Immature natural killer cell (primary cell): ENCODE data around the gene FPGS. TPM values are rescaled to one million over a fixed set of nuclear protein-coding genes. Genes with fewer than 3 reads are reported as not detected.
"Not testable (repeated sequence)": the region's sequence is repeated elsewhere in the genome, so short reads cannot be mapped to it uniquely, and the experiment has no call there.

Experiments
- DNase-seq, 3 donors: peaks; one replicate each; pipeline ENCODE4 v3.0.0; 2022; ENCODE audit warnings: mixed read lengths in 1 of 3
- H3K27ac Mint-ChIP-seq, 6 donors: one replicate each; pipeline ENCODE4 v1.8.0; 2020; ENCODE audit warnings: mixed read lengths in 6 of 6, mild to moderate bottlenecking in 5 of 6, inconsistent platforms in 4 of 6, moderate library complexity in 3 of 6
- H3K27me3 Mint-ChIP-seq, 3 donors: one replicate each; pipeline ENCODE4 v1.8.0; 2020 to 2021; ENCODE audit warnings: low read depth in 3 of 3, mild to moderate bottlenecking in 3 of 3, mixed read lengths in 3 of 3, moderate library complexity in 3 of 3, inconsistent platforms in 1 of 3
- H3K36me3 Mint-ChIP-seq, 3 donors: one replicate each; pipeline ENCODE4 v1.8.0; 2020; ENCODE audit warnings: mixed read lengths in 3 of 3, inconsistent platforms in 2 of 3, mild to moderate bottlenecking in 2 of 3
- H3K4me1 Mint-ChIP-seq, 2 donors: one replicate each; pipeline ENCODE4 v1.8.0; 2020; ENCODE audit warnings: inconsistent platforms in 2 of 2, mild to moderate bottlenecking in 2 of 2, mixed read lengths in 2 of 2, moderate library complexity in 1 of 2
- H3K4me3 Mint-ChIP-seq, 5 donors: one replicate each; pipeline ENCODE4 v1.8.0; 2020; ENCODE audit warnings: mild to moderate bottlenecking in 5 of 5, mixed read lengths in 5 of 5, inconsistent platforms in 3 of 5, moderate library complexity in 3 of 5
- H3K9me3 Mint-ChIP-seq, 6 donors: one replicate each; pipeline ENCODE4 v1.8.0; 2020; ENCODE audit warnings: mild to moderate bottlenecking in 6 of 6, mixed read lengths in 6 of 6, inconsistent platforms in 4 of 6, moderate library complexity in 3 of 6
- polyA plus RNA-seq, 3 donors: library from polyadenylated mRNA; unstranded; fragments of 300-500 nt; fragmentation: Illumina TruSeq; gene quantifications; one replicate each; pipeline ENCODE4 v1.2.3, GENCODE V29; 2021

FPGS gene
- polyA plus RNA-seq, 3 donors from 2014 or later, result 77.3 to 97.7 (median 89.1) TPM

DNA sequence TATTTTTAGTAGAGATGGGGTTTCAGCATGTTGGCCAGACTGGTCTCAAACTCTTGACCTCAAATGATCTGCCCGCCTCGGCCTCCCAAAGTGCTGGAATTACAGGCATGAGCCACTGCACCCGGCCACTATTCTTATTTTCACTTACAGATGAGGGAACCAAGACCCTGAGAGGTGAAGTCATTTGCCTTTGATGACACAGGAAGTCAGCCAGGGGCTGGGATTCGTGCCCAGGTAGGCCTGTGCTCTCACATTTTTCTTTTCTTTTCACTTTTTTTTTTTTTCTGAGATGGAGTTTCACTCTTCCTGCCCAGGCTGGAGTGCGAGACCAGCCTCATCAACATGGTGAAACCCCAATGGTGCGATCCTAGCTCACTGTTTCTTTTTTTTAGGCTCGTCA lies 29.6 kb downstream of the FPGS start:
- H3K27ac Mint-ChIP-seq, result no peak overlapping the region
- no peak overlapping the region for H3K4me3 Mint-ChIP-seq
- peaks cover 5 to 11% of the 10 kb centered on the region in 2 donors for H3K4me1 Mint-ChIP-seq
- H3K9me3 Mint-ChIP-seq, result no peaks in the 10 kb centered on the region
- H3K27me3 Mint-ChIP-seq, result peaks cover 1 to 2% (median 2%) of the 10 kb centered on the region in 3 donors
- H3K36me3 Mint-ChIP-seq, result peaks cover 0 to 4% (median 0%) of the 10 kb centered on the region in 3 donors
- no peak for DNase-seq

DNA sequence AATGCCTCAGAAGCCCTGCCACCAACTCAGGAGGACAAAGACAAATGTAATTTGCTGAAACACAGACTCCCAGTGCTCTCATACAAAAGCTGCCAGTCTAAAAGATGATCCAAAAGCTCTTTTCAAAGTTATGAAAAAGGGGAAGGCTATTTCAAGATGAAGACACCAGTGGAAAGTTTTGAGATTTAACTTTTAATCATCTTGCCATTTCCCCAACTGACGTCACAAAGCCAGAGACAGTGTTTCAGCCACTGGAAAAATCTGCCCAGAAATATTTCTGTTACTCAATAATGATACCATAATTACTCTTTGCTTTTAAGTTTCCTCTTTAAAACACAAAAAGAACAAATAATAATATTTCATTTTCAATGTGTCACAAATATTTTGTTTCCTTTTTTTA lies 30.9 kb downstream of the FPGS start:
- no peak for DNase-seq
- Mint-ChIP-seq H3K4me1 (peaks cover 2 to 10% of the 10 kb centered on the region in 2 donors), H3K27ac (no peak overlapping the region), H3K36me3 (peaks cover 0 to 4% (median 0%) of the 10 kb centered on the region in 3 donors), H3K4me3 (no peak overlapping the region), H3K27me3 (peaks cover 1 to 2% (median 2%) of the 10 kb centered on the region in 3 donors), H3K9me3 (no peaks in the 10 kb centered on the region)

DNA sequence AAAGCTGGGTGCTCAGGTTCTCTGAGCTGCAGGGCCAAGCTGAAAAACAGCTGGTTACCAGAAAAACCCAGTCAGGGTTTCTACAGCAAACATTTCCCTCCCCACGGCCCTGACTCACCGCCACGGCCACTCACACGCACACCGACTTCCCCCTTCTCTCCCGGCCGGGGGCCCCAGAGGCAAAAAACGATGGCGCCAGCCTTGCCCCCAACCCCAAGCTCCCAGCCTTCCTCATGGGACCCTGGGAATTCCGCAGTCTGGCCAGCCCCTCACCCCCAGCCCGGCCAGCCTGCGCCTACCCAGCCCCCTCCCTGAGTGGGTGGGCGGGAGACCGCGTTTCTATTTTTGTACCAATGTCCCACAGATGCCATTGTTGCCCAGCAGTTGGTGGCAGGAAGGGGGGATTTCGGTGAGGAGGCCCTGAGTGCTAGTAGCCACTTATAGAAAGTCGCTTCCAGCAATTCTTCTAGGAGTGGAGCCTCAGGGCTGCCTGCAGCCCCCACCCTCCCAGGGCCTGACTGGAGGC lies 33.4 kb downstream of the FPGS start:
- Mint-ChIP-seq H3K27me3 (peaks cover 0 to 2% (median 1%) of the 10 kb centered on the region in 3 donors), H3K4me3 (no peak overlapping the region), H3K36me3 (peaks cover 0 to 7% (median 0%) of the 10 kb centered on the region in 3 donors), H3K27ac (peak overlapping the region in 1 of 6 donors; percentile 11), H3K4me1 (no peaks in the 10 kb centered on the region), H3K9me3 (no peaks in the 10 kb centered on the region)
- DNase-seq, result no peak

DNA sequence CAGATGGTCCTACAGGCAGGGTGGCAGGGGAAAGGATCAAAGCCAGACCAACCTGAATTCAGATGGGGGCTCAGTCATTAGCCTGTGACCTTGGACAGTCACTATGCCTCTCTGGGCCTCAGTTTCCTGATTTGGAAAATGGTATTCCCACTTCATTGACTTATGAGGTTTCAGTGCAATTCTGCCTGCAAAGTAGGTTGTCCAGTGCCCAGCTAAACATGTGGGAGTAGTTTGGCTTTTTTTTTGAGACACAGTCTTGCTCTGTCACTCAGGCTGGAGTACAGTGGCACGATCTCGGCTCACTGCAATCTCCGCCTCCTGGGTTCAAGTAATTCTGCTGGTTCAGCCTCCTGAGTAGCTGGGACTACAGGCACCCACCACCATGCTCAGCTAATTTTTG lies 33.9 kb downstream of the FPGS start:
- H3K4me3 Mint-ChIP-seq, H3K9me3 Mint-ChIP-seq, H3K4me1 Mint-ChIP-seq, DNase-seq, H3K27me3 Mint-ChIP-seq: not testable (repeated sequence)
- Mint-ChIP-seq H3K36me3 (peaks cover 0 to 12% (median 0%) of the 10 kb centered on the region in 3 donors), H3K27ac (peak overlapping the region in 1 of 6 donors; percentile 11)

DNA sequence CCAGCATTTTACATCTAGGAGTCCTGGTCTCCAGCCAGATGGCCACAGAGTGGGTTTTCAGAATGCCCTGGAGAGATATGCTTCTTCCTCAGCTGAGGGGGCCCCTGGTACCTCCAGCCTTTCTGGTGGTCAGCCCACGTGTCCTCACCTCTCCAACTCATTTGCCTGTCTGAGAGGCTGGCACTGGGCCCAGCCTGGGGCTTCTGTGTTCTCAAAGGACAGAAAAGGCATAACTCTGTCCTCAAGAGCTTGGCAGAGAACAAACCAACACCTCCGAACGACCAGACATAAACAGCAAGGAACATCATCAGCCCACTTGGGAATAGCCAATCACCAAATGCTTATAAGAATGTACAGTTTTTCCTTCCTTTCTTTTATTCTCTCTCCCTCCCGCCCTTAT lies 34.7 kb downstream of the FPGS start:
- no peak overlapping the region for H3K4me3 Mint-ChIP-seq
- H3K36me3 Mint-ChIP-seq, result peaks cover 0 to 16% (median 0%) of the 10 kb centered on the region in 3 donors
- H3K4me1 Mint-ChIP-seq, result no peaks in the 10 kb centered on the region
- no peak overlapping the region for H3K27ac Mint-ChIP-seq
- no peak for DNase-seq
- H3K9me3 Mint-ChIP-seq, result no peaks in the 10 kb centered on the region
- peaks cover 0 to 2% (median 1%) of the 10 kb centered on the region in 3 donors for H3K27me3 Mint-ChIP-seq

DNA sequence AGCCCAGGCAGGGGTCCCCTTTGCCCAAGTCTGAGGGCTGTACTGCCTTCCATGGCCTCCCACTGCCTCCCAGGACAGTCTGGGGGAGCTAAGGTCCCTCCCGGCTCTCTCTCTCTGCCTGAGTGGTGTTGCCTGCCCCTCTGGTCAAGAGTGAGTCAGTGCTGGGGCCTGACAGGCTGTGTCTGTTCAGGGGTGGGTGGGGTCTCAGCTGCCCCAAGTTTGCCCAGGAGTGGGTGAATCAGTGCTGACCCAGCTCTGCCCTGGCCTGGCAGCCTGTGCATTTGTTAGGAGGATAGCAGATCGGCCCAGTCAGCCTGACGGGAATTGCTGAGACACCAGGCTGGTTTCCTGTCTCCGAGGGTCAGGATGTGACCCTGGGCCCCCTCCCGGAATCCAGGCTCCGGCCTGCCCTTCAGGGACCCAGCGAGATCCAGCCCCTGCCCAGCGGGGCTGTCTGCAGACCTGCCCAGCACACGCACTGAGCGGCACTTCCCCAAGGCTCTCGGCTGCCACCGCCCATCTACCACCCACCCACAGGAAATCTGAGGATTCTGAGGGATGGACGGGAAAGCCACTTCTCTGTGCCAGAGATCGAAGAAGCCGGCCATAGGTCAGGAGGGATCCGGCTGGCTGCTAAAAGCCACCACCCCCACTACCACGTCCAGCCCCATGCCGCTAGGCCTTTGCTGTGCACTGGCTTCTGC lies 35.8 kb downstream of the FPGS start:
- H3K9me3 Mint-ChIP-seq, result no peaks in the 10 kb centered on the region
- no peaks in the 10 kb centered on the region for H3K4me1 Mint-ChIP-seq
- H3K36me3 Mint-ChIP-seq, result peaks cover 0 to 16% (median 0%) of the 10 kb centered on the region in 3 donors
- H3K27ac Mint-ChIP-seq, result no peak overlapping the region
- no peak for DNase-seq
- H3K4me3 Mint-ChIP-seq, result no peak overlapping the region
- peaks cover 0 to 2% (median 1%) of the 10 kb centered on the region in 3 donors for H3K27me3 Mint-ChIP-seq

DNA sequence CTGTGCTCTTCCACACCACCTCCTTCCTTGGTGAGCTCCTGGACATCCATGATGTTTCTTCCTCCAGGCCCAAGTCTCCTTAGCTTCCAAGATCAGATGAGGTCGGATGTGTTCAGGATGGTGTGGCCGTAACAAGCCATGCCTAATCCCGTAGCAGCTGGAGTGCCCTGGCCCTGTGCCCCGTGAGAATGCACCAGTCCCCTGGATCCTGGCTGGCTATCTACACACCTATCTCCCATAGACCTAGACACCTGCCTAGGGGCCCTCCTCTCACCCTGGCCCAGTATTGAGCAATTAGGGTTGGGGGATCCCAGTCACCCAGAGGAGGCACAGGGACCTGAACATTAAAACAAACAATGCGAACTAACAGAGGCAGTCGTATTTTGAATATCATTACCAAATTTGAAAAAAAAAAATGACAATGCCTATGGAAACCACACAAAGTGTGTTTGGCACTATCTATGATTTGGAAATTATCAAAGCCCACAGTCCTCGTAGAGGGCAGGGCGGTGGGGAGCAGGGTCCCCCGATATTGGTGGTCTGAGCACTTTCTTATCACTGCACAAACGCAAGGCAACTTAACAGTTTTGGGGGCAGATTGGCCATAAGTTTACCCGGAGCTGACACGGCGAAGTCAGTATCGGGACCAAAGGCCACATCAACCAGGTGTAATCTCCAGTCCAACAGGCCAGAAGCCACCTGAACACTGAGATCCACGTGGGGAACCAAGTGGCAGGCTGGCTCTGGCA lies 38.6 kb downstream of the FPGS start:
- H3K4me3 Mint-ChIP-seq, result no peak overlapping the region
- no peaks in the 10 kb centered on the region for H3K27me3 Mint-ChIP-seq
- H3K4me1 Mint-ChIP-seq, result no peaks in the 10 kb centered on the region
- peak overlapping the region in 1 of 6 donors; percentile 56 for H3K27ac Mint-ChIP-seq
- no peak for DNase-seq
- H3K9me3 Mint-ChIP-seq, result no peaks in the 10 kb centered on the region
- peaks cover 0 to 16% (median 0%) of the 10 kb centered on the region in 3 donors for H3K36me3 Mint-ChIP-seq

DNA sequence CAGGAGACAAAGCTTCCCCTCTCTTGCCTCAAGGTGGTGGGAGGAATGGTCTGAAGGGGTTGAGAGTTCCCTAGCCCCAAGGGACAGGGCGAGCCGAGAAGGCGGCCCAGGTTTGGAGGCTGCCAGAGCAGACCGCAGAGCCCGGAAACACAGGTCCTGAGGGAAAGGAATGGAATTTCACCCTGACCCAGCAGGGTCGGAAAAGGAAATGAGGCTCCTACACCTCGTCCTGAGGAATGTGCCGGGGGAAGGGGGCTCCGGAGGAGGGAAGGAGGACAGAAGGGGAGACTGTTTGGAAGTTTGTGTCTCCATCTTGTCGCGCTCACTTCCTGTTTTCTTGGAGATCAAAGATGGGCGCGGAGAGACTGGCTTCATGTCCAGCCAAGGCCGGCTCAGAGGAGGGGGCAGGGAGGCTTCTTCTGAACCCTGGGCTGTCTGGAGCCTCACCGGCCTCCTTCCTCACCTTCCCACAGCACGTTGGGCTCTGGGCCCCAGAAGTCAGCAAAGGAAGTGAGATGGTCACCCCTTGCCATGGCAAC lies 42.2 kb downstream of the FPGS start:
- peaks cover 9 to 10% of the 10 kb centered on the region in 2 donors for H3K4me1 Mint-ChIP-seq
- DNase-seq, result no peak
- H3K4me3 Mint-ChIP-seq, result no peak overlapping the region
- H3K9me3 Mint-ChIP-seq, result peaks cover 1 to 12% (median 8%) of the 10 kb centered on the region in 6 donors
- peaks cover 7 to 25% (median 8%) of the 10 kb centered on the region in 3 donors for H3K36me3 Mint-ChIP-seq
- peak overlapping the region in 1 of 6 donors; percentile 19 for H3K27ac Mint-ChIP-seq
- H3K27me3 Mint-ChIP-seq, result no peaks in the 10 kb centered on the region

DNA sequence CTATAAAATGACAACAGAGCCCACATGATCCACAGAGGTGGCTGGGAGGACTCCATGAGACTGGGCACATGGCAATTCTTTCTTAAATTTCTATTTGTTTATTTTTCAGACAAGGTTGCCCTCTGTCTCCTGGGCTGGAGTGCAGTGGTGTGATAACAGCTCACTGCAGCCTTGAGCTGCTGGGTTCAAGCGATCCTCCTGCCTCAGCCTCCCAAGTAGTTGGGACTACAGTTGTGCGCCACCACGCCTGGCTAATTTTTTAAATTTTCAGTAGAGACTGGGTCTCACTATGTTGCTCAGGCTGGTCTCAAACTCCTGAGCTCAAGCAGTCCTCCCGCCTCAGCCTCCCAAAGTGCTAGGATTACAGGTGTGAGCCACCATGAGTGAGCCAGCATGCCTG lies 42.9 kb downstream of the FPGS start:
- not testable (repeated sequence) for H3K27ac Mint-ChIP-seq, H3K27me3 Mint-ChIP-seq

DNA sequence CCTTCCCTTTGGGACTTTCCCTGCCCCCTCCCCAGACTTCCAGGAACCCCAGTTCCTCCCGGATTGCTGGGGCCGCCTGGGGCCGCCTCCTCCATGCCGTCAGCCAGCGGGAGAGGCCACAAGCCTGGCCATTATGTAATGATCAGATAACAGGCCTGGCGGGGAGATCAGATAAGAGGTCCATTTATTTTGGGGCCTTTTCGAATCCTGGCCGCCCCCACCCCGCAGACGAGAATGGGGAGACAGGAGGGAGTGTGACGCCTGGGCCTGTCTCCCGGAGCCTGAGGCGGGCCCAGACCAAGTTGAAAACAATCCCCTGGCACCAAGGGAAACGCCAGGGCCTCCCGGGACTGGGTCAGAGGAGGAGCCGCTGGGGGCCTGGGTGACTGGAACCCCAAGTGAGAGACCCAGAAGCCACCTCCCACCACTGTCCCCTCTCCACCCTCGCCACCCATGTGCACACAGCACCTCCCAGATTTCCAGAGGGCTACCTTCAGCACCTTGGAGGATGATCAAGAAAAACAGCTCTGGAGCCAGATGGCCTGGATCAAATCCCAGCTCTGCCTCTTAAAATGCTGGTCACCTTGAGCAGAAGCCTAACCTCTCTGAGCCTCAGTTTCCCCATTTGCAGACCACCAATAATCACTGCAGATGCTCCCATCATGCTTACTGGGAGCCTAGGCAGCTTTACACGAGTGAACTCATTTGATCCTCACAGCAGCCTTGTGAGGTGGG lies 43.9 kb downstream of the FPGS start:
- peaks cover 9 to 12% of the 10 kb centered on the region in 2 donors for H3K4me1 Mint-ChIP-seq
- DNase-seq, result no peak
- H3K36me3 Mint-ChIP-seq, result peaks cover 7 to 21% (median 8%) of the 10 kb centered on the region in 3 donors
- no peak overlapping the region for H3K4me3 Mint-ChIP-seq
- H3K27me3 Mint-ChIP-seq, result no peaks in the 10 kb centered on the region
- peaks cover 3 to 12% (median 8%) of the 10 kb centered on the region in 6 donors for H3K9me3 Mint-ChIP-seq
- peak overlapping the region in 4 of 6 donors; percentile 49 to 80 (median 61) for H3K27ac Mint-ChIP-seq

More for the DNA sequence above, 42.9 kb downstream of the FPGS start:
- H3K4me3 Mint-ChIP-seq, DNase-seq: not testable (repeated sequence)
- Mint-ChIP-seq H3K4me1 (peaks cover 9 to 10% of the 10 kb centered on the region in 2 donors), H3K36me3 (peaks cover 7 to 28% (median 8%) of the 10 kb centered on the region in 3 donors), H3K9me3 (peaks cover 3 to 12% (median 8%) of the 10 kb centered on the region in 6 donors)

DNA sequence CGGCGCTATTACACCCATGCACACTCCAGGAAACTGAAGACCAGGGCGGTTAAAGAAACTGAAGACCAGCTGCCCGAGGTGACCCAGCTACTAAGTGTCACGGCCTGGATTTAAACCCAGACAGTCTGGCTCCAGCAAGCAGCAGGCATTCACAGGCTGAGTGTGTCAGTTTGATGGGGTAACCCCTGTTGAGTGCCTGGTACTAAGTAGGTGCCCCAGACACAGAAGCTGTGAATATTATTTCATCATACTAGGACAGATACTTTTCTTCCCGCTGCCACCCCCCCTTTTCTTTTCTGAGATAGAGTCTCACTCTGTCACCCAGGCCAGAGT lies 44.5 kb downstream of the FPGS start:
- peak in 1 of 3 donors; percentile 25 for DNase-seq
- Mint-ChIP-seq H3K4me3 (no peak overlapping the region), H3K4me1 (peaks cover 15 to 18% of the 10 kb centered on the region in 2 donors), H3K9me3 (peaks cover 3 to 12% (median 8%) of the 10 kb centered on the region in 6 donors), H3K27ac (peak overlapping the region; percentile 49 to 80 (median 64)), H3K36me3 (peaks cover 7 to 20% (median 8%) of the 10 kb centered on the region in 3 donors), H3K27me3 (no peaks in the 10 kb centered on the region)

DNA sequence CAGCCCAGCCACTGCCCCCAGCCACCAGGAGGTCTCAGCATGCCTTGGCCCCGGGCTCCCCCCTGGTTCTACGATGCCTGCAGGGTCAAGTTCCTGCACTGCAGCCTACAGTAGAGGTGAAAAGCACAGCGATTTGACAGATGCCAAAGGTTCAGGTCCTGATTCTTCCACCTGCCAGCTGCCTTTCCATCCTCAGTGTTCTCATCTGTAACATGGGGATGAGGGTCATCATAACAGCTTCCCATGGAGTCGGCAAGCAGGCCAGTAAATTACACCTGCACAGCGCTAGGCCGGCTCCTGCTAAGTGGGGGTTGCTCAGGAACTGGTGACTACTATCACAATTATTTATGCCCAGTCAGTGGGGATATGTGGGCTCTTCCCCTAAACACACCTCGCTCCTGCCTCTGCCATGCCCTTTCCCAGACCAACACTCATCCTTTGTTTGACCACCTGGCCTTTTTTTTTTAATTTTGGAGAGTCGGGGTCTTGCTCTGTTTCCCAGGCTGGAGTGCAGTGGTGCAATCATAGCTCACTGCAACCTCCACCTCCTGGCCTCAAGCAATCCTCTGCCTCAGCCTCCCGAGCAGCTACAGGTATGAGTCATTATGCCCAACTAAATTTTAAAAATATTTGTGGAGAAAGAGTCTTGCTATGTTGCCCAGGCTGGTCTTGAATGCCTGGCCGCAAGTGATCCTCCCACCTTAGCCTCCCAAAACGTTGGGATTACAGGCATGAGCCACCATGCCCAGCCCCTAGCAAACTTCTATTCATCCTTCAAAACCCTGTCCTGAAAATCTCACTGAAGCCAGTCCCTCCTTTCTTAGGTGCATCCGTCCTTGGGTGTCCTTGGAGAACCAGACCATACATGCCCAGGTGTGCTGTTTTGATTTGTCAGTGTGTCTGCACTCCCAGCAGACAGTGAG lies 45.4 kb downstream of the FPGS start:
- no peaks in the 10 kb centered on the region for H3K27me3 Mint-ChIP-seq
- peaks cover 7 to 22% (median 8%) of the 10 kb centered on the region in 3 donors for H3K36me3 Mint-ChIP-seq
- peaks cover 3 to 12% (median 8%) of the 10 kb centered on the region in 6 donors for H3K9me3 Mint-ChIP-seq
- no peak for DNase-seq
- peak overlapping the region in 4 of 6 donors; percentile 49 to 58 (median 53) for H3K27ac Mint-ChIP-seq
- peaks cover 24 to 27% of the 10 kb centered on the region in 2 donors for H3K4me1 Mint-ChIP-seq
- no peak overlapping the region for H3K4me3 Mint-ChIP-seq
